ENCODE measurements around the gene BTBD18. TPM values are rescaled to one million over a fixed set of nuclear protein-coding genes. Genes with fewer than 3 reads are reported as not detected.

BTBD18 gene
- total and polyA plus RNA-seq, 2 of the 13 experiments (the other 11 are each of a cell fraction or from before 2014, with no cell fraction given), result not detected

DNA sequence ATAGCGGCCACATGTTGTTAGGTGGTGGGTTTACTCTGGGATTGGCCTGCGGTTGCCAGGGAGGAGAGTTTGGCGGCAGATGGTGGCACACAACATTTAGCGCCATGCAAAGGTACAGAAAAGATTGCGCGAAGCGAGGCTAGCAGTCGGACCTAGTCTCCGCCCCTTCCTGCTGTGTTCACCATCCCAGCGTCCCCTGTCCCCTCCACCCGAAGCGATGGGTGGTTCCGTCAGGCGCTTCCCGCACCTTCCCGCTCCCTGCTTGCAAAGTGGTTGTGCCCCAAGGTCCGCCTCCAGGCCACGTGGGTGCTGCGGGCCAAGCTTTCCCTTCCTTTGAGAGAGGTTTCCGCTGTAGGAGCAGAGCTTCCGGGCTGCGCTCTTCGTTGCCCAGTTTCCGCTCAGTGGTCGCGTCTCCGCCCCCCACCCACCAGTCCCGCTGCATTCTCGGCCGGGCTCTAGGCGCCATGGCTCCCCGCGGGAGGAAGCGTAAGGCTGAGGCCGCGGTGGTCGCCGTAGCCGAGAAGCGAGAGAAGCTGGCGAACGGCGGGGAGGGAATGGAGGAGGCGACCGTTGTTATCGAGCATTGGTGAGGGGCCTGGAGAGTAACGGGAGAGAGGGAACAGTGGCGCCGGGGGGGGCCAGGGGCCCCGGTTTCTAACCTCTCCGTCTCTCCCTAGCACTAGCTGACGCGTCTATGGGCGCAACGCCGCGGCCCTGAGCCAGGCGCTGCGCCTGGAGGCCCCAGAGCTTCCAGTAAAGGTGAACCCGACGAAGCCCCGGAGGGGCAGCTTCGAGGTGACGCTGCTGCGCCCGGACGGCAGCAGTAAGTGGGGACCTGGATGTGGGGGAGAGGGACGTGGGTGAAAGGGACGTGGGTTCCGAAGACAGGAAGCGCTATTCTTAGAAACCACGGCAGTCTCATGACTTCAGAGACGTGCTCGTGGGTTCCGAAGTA, 10.2 kb downstream of the BTBD18 start, which contains the start of gene SELENOH (continued):
- TF ChIP-seq ZNF3 (CRISPR knock-in tag; IDR thresholded peaks at IDR 0.05) (no peak), GFI1 (CRISPR knock-in tag; IDR thresholded peaks at IDR 0.05; ENCODE audit: borderline replicate concordance) (peak; percentile 55; the same call in 1 of the 2 replicates), ARHGAP35 (CRISPR knock-in tag; IDR thresholded peaks at IDR 0.05; ENCODE audit: borderline replicate concordance) (0 out of 2 replicates have a peak, but pooled peaks have one; percentile 42), RCOR2 (CRISPR knock-in tag; IDR thresholded peaks at IDR 0.05) (no peak), ZFY (CRISPR knock-in tag; IDR thresholded peaks at IDR 0.05) (peak; percentile 71), ZFP1 (CRISPR knock-in tag; IDR thresholded peaks at IDR 0.05) (0 out of 2 replicates have a peak, but pooled peaks have one; percentile 27), ZNF354B (CRISPR knock-in tag; IDR thresholded peaks at IDR 0.05) (no peak), ZFX (CRISPR knock-in tag; IDR thresholded peaks at IDR 0.05; ENCODE audit: low read depth) (peak; percentile 75; the same call in 1 of the 2 replicates), ZFP37 (CRISPR knock-in tag; IDR thresholded peaks at IDR 0.05; ENCODE audit: borderline replicate concordance) (no peak)
- TF ChIP-seq, protein P1, sequence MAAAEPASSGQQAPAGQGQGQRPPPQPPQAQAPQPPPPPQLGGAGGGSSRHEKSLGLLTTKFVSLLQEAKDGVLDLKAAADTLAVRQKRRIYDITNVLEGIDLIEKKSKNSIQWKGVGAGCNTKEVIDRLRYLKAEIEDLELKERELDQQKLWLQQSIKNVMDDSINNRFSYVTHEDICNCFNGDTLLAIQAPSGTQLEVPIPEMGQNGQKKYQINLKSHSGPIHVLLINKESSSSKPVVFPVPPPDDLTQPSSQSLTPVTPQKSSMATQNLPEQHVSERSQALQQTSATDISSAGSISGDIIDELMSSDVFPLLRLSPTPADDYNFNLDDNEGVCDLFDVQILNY (CRISPR knock-in tag; conservative IDR thresholded peaks at IDR 0.05), result peak; percentile 72; the same call in 1 of the 2 replicates
- TF ChIP-seq, protein P2, sequence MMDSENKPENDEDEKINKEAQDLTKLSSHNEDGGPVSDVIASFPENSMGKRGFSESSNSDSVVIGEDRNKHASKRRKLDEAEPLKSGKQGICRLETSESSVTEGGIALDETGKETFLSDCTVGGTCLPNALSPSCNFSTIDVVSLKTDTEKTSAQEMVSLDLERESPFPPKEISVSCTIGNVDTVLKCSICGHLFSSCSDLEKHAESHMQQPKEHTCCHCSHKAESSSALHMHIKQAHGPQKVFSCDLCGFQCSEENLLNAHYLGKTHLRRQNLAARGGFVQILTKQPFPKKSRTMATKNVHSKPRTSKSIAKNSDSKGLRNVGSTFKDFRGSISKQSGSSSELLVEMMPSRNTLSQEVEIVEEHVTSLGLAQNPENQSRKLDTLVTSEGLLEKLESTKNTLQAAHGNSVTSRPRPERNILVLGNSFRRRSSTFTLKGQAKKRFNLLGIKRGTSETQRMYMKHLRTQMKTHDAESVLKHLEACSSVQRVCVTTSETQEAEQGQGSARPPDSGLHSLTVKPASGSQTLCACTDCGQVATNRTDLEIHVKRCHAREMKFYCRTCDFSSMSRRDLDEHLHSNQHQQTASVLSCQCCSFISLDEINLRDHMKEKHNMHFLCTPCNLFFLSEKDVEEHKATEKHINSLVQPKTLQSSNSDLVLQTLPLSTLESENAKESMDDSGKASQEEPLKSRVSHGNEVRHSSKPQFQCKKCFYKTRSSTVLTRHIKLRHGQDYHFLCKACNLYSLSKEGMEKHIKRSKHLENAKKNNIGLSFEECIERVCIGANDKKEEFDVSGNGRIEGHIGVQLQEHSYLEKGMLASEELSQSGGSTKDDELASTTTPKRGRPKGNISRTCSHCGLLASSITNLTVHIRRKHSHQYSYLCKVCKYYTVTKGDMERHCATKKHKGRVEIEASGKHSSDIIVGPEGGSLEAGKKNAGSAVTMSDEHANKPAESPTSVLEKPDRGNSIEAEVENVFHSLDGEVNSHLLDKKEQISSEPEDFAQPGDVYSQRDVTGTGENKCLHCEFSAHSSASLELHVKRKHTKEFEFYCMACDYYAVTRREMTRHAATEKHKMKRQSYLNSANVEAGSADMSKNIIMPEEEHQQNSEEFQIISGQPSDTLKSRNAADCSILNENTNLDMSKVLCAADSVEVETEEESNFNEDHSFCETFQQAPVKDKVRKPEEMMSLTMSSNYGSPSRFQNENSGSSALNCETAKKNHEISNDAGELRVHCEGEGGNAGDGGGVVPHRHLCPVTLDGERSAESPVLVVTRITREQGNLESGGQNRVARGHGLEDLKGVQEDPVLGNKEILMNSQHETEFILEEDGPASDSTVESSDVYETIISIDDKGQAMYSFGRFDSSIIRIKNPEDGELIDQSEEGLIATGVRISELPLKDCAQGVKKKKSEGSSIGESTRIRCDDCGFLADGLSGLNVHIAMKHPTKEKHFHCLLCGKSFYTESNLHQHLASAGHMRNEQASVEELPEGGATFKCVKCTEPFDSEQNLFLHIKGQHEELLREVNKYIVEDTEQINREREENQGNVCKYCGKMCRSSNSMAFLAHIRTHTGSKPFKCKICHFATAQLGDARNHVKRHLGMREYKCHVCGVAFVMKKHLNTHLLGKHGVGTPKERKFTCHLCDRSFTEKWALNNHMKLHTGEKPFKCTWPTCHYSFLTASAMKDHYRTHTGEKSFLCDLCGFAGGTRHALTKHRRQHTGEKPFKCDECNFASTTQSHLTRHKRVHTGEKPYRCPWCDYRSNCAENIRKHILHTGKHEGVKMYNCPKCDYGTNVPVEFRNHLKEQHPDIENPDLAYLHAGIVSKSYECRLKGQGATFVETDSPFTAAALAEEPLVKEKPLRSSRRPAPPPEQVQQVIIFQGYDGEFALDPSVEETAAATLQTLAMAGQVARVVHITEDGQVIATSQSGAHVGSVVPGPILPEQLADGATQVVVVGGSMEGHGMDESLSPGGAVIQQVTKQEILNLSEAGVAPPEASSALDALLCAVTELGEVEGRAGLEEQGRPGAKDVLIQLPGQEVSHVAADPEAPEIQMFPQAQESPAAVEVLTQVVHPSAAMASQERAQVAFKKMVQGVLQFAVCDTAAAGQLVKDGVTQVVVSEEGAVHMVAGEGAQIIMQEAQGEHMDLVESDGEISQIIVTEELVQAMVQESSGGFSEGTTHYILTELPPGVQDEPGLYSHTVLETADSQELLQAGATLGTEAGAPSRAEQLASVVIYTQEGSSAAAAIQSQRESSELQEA (CRISPR knock-in tag; IDR thresholded peaks at IDR 0.05; ENCODE audit: not compliant biosample characterization), result peak; percentile 41
- TF ChIP-seq, protein P3, sequence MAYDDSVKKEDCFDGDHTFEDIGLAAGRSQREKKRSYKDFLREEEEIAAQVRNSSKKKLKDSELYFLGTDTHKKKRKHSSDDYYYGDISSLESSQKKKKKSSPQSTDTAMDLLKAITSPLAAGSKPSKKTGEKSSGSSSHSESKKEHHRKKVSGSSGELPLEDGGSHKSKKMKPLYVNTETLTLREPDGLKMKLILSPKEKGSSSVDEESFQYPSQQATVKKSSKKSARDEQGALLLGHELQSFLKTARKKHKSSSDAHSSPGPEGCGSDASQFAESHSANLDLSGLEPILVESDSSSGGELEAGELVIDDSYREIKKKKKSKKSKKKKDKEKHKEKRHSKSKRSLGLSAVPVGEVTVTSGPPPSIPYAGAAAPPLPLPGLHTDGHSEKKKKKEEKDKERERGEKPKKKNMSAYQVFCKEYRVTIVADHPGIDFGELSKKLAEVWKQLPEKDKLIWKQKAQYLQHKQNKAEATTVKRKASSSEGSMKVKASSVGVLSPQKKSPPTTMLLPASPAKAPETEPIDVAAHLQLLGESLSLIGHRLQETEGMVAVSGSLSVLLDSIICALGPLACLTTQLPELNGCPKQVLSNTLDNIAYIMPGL (CRISPR knock-in tag; IDR thresholded peaks at IDR 0.05; ENCODE audit: borderline replicate concordance in 1 of 2, low read depth in 1 of 2), result peak; percentile 38 to 42; a peak in 1 of 4 replicates
- TF ChIP-seq, protein P4, sequence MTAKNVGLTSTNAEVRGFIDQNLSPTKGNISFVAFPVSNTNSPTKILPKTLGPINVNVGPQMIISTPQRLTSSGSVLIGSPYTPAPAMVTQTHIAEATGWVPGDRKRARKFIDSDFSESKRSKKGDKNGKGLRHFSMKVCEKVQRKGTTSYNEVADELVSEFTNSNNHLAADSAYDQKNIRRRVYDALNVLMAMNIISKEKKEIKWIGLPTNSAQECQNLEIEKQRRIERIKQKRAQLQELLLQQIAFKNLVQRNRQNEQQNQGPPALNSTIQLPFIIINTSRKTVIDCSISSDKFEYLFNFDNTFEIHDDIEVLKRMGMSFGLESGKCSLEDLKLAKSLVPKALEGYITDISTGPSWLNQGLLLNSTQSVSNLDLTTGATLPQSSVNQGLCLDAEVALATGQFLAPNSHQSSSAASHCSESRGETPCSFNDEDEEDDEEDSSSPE (CRISPR knock-in tag; IDR thresholded peaks at IDR 0.05), result peak; percentile 83
- TF ChIP-seq, protein P5, sequence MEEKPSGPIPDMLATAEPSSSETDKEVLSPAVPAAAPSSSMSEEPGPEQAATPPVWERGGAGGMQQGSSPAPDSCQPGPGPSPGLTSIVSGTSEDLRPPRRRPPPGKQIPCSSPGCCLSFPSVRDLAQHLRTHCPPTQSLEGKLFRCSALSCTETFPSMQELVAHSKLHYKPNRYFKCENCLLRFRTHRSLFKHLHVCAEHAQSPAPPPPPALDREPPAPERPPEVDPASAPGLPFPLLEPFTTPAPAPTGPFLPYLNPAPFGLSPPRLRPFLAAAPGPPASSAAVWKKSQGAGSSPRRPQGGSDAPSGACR (CRISPR knock-in tag; IDR thresholded peaks at IDR 0.05), result peak; percentile 48; the same call in 1 of the 2 replicates

Data from HepG2 (cell line).